ENCODE results near the gene EEF1A2.

EEF1A2 gene

GRCh38 chr20:63543733-63544132 is 44.9 kb upstream of the EEF1A2 start:
- Histone ChIP-seq H3K27me3 (ENCODE audit: insufficient read depth, low read depth) (peaks cover 89% of the 10 kb centered on the region), H3K36me3 (ENCODE audit: insufficient read depth) (no peaks in the 10 kb centered on the region), H3K9ac (no peak overlapping the region), H2AFZ (ENCODE audit: low read depth) (no peak overlapping the region), H4K20me1 (ENCODE audit: insufficient read depth) (no peaks in the 10 kb centered on the region), H3K4me1 (ENCODE audit: low read depth, poor library complexity, severe bottlenecking) (no peaks in the 10 kb centered on the region), H3K79me2 (ENCODE audit: insufficient read depth, low read depth) (no peaks in the 10 kb centered on the region), H3K4me2 (no peak overlapping the region), H3K27ac (no peak overlapping the region), H3K4me3 (IDR thresholded peaks at IDR 0.05; ENCODE audit: insufficient read depth, low read depth, low read length) (no peak overlapping the region)
- no peak for TF ChIP-seq CTCF (conservative IDR thresholded peaks at IDR 0.05; ENCODE audit: low read depth, low read length)

GRCh38 chr20:63543131-63543530 is 44.2 kb upstream of the EEF1A2 start:
- H2AFZ ChIP-seq (ENCODE audit: low read depth): no peak overlapping the region

GRCh38 chr20:63542696-63543095 is 43.8 kb upstream of the EEF1A2 start:
- no peak overlapping the region for H3K4me3 ChIP-seq (IDR thresholded peaks at IDR 0.05; ENCODE audit: insufficient read depth, low read depth, low read length)
- H3K9ac ChIP-seq: no peak overlapping the region
- peaks cover 5% of the 10 kb centered on the region for H3K4me1 ChIP-seq (ENCODE audit: low read depth, poor library complexity, severe bottlenecking)
- H4K20me1 ChIP-seq (ENCODE audit: insufficient read depth): no peaks in the 10 kb centered on the region
- no peak for TF ChIP-seq CTCF (conservative IDR thresholded peaks at IDR 0.05; ENCODE audit: low read depth, low read length)
- H3K27ac ChIP-seq: no peak overlapping the region
- no peaks in the 10 kb centered on the region for H3K36me3 ChIP-seq (ENCODE audit: insufficient read depth)
- H2AFZ ChIP-seq (ENCODE audit: low read depth): no peak overlapping the region
- H3K79me2 ChIP-seq (ENCODE audit: insufficient read depth, low read depth): no peaks in the 10 kb centered on the region
- no peak overlapping the region for H3K4me2 ChIP-seq
- peaks cover 79% of the 10 kb centered on the region for H3K27me3 ChIP-seq (ENCODE audit: insufficient read depth, low read depth)

More at GRCh38 chr20:63543131-63543530, 44.2 kb upstream of the EEF1A2 start:
- Histone ChIP-seq H3K9ac (no peak overlapping the region), H3K27me3 (ENCODE audit: insufficient read depth, low read depth) (peaks cover 83% of the 10 kb centered on the region), H4K20me1 (ENCODE audit: insufficient read depth) (no peaks in the 10 kb centered on the region), H3K4me1 (ENCODE audit: low read depth, poor library complexity, severe bottlenecking) (peaks cover 5% of the 10 kb centered on the region), H3K27ac (no peak overlapping the region), H3K79me2 (ENCODE audit: insufficient read depth, low read depth) (no peaks in the 10 kb centered on the region), H3K36me3 (ENCODE audit: insufficient read depth) (no peaks in the 10 kb centered on the region), H3K4me2 (no peak overlapping the region), H3K4me3 (IDR thresholded peaks at IDR 0.05; ENCODE audit: insufficient read depth, low read depth, low read length) (no peak overlapping the region)
- TF ChIP-seq CTCF (conservative IDR thresholded peaks at IDR 0.05; ENCODE audit: low read depth, low read length): no peak

GRCh38 chr20:63542031-63542559 is 43.2 kb upstream of the EEF1A2 start:
- no peak for TF ChIP-seq CTCF (conservative IDR thresholded peaks at IDR 0.05; ENCODE audit: low read depth, low read length)
- H3K4me2 ChIP-seq: no peak overlapping the region
- peaks cover 10% of the 10 kb centered on the region for H3K4me1 ChIP-seq (ENCODE audit: low read depth, poor library complexity, severe bottlenecking)
- H2AFZ ChIP-seq (ENCODE audit: low read depth): no peak overlapping the region
- H3K36me3 ChIP-seq (ENCODE audit: insufficient read depth): no peaks in the 10 kb centered on the region
- H3K27me3 ChIP-seq (ENCODE audit: insufficient read depth, low read depth): peaks cover 73% of the 10 kb centered on the region
- no peaks in the 10 kb centered on the region for H4K20me1 ChIP-seq (ENCODE audit: insufficient read depth)
- H3K79me2 ChIP-seq (ENCODE audit: insufficient read depth, low read depth): no peaks in the 10 kb centered on the region
- H3K27ac ChIP-seq: no peak overlapping the region
- no peak overlapping the region for H3K9ac ChIP-seq
- no peak overlapping the region for H3K4me3 ChIP-seq (IDR thresholded peaks at IDR 0.05; ENCODE audit: insufficient read depth, low read depth, low read length)

Data from KMS-11 (cell line).